Activated T-cell treated with anti-CD3 and anti-CD28 coated beads for 1 hour (primary cell): Measurements from ENCODE around the gene LSM10.

Source experiments
- DNase-seq: peaks from one replicate; pipeline ENCODE4 v3.0.0-alpha.2; 2020; ENCODE audit warnings: low read depth

LSM10 gene

DNA sequence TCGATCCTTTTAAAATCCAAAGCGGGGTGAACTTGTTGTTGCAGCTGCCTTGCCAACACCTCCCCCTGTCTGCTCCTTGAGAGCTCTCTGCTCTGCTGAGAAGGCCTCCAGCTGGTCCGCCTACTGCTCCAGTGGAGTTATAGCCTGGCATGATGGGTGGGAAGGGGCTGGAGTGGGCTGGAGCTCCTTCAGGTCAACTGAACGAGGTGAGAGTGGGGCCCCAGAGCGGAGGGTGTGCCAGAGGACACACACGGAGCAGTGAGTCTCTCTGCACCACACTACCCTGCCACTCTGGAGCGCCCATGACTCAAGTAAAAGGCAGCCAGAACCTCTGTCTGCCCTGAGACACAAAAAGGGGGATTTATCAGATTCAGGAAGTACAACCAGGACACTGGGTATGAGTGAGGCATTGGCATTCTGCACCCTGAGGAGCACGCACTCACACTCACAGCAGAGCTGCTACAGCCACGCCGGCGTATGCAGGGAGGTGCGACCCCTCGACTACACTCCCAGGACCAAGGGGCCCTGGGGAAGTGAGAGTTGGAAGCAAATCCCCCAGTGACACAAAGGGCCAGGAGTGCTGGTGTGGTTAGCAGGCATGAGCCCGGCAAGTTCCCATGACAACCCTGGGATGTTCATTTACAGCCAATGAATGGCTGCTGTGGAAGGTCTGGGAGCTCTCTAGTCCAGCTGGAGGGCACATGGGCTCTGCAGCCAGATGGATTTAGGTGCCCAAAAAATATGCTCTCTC lies 46.3 kb downstream of the LSM10 start:
- no peak for DNase-seq

DNA sequence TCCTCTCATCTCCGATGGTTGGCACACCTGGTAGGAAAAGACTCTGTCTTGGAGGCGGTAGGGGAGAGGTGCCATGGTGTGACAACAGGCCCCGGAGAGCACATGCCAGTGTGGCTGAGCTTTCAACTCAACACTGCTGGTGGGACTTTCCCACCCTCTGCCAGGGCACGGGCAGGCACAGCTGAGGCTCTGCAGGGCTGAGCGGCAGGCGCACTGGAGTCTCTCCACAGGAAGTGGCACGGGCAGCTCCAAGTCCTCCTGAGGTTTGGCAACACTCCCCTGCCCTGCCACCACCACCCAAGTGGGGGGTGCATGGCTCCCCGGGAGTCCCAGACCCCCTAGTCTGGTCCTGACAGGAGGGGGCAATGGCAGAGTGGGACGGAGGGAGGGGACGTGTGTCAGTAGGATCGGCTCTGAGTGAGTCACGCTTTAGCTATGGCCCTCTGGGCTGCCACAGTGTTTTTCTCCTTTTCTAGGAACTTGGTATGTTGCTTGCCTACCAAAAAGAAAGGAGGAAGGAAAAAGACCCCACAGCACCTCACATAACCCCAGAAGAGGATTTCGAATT lies 47.0 kb downstream of the LSM10 start:
- DNase-seq: peak; percentile 27

DNA sequence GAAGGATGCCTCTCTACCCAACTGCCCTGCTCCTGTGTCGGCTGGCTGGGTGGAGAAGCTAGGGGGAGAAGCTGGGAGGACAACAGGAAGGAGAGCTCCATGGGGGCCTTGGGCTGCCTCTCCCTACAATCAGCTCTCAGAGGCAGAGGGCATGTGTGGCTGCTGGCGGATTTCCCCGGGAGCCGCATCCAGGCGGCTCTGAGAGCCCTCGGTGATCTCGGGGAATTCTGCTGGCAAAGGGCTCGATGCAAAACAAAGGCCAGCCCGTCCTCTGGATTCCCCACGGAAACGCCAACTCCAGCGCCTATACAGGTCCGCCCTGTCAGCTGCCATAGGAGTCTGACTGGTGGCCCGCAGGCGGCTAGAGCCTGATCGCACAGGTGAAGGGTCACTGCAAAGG lies 47.9 kb downstream of the LSM10 start:
- DNase-seq: no peak

DNA sequence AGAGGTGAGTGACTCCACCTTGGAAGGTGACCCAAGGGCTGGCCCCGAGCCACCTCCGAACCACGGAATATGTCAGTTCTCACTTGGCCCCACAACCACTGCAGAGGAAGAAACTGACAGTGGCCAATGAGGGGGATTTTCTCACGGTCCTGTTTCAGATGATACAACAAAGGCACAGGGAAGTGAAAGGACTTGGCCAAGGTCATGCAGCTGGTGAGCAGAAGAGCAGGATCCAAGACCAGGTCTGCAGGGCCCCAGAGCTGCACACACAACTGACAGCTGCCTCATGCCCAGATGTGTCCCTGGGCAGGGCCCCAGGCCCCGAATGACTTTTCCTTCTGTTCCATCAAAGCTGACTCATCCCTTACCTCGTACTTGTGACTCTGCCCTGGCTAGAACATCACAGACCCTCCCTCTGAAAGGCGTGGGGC lies 48.5 kb downstream of the LSM10 start:
- DNase-seq: no peak

DNA sequence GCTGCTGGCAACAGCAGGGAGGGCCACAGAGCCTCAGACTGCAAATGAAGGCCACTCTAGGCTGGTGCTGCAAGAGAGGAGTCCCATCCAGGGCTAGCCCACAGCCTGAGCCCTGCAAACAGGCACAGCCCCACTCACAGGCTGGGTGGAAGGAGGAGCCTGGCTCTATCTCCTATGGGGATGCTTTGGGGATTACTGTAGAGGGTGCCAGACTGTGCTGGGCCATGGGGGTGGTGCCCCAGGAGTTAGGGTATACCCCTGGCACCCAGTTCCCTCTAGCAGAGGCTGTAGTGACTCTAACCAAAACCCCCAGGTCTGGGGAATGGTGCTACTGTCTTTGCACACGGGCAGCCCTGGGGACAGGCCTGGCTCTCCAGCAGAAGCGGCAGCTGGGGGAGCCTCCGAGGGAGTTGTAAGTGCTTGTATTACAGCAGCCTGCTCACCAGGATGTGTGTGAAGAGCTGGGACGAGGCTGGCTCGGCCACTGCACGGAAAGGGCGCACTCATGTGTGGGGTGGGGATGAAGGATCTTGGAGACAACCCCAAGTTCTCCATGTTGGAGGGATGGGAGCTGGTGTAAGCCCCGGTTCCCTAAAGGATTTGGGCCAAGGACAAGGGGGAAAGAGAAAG lies 50.9 kb downstream of the LSM10 start:
- no peak for DNase-seq

DNA sequence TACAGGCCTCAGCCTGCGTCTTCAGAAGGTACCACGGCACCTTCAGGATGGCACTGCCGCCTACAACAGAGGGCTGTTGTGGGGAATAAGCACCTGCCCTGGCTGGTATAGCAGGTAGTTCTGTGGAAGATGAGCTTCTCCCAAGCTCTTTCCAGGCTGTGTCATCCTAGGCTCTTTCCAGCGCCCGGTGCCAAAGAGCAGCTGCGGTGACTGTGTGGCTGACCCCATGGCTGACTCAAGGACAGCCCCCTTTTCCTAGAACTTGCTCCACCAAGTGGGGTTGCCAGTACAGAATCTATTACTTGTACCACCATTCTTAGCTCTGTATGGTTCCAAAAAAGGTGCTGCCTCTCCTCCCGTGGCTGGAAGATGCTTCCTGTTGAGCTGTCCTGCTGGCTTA lies 52.4 kb downstream of the LSM10 start:
- DNase-seq: no peak

DNA sequence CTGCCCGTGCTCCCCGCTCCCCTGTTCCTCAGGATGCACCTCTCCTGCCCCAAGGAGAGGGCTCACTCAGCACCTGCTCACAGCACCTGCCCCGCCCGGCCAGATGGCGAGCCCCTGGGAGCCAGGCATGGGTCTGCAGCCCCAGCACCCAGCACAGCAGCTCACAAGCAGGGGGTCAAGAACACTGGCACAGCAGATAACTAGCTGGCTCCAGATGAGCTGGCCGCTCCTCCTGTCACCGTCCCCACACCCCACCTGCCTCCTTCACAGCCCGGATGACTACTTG lies 53.4 kb downstream of the LSM10 start:
- DNase-seq: no peak

DNA sequence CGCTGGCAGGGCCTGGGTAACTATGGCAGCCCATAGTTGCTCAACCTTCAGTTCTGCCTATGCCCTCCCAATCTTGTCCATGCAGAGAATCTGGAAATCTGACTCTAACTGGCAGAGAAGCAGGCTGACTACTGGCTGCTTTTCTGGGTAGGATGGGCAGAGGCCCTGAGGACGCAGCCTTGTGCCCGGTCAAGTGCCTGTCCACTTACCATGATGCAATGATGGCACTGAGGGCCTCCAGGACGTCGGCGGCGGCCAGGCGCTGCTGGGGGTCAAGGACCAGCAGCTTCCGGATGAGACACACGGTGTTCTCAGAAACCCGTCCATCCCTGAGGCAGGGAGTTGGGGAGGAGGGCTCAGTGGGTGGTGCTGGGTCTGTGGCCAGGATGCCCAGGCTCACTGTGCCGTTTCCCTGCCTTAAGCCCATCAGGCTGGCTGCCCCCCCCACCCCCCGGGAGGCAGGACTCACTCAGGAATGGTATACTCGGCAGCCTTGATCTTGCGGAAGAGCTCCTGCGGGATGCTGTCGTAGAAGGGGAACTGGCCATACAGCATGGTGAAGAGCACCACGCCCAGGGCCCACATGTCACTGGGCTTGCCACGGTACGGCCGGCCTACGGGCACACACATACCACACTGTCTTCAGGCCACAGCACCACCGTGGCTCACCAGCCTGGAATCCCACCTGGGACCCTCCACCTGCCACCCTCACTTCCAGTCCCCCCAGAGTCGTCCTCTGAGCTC lies 53.9 kb downstream of the LSM10 start:
- no peak for DNase-seq
